ENCODE measurements around the gene UBE2L3.
"Not testable (repeated sequence)": the region's sequence is repeated elsewhere in the genome, so short reads cannot be mapped to it uniquely, and the experiment has no call there.

The UBE2L3 gene

GRCh38 chr22:21642584-21643448 is 75.3 kb downstream of the UBE2L3 start:
- DNase-seq (ENCODE audit: extremely low read depth in 1 of 2, low read depth in 1 of 2) = peak in 1 of 2 donors; percentile 47

GRCh38 chr22:21643533-21644357 is 76.2 kb downstream of the UBE2L3 start:
- no peak for DNase-seq (ENCODE audit: extremely low read depth in 1 of 2, low read depth in 1 of 2)

GRCh38 chr22:21645513-21645912 is 78.0 kb downstream of the UBE2L3 start:
- DNase-seq (ENCODE audit: extremely low read depth in 1 of 2, low read depth in 1 of 2) = not testable (repeated sequence)

- peak; percentile 49 to 50 for DNase-seq (ENCODE audit: extremely low read depth in 1 of 2, low read depth in 1 of 2)
Measured at GRCh38 chr22:21646608-21647590, 79.4 kb downstream of the UBE2L3 start.

- no peak for DNase-seq (ENCODE audit: extremely low read depth in 1 of 2, low read depth in 1 of 2)
Measured at GRCh38 chr22:21650280-21650679, 82.8 kb downstream of the UBE2L3 start.

GRCh38 chr22:21650823-21651520 is 83.5 kb downstream of the UBE2L3 start:
- DNase-seq (ENCODE audit: extremely low read depth in 1 of 2, low read depth in 1 of 2) = no peak

- DNase-seq (ENCODE audit: extremely low read depth in 1 of 2, low read depth in 1 of 2) = no peak
Measured at GRCh38 chr22:21651521-21652009, 84.1 kb downstream of the UBE2L3 start.

- DNase-seq (ENCODE audit: extremely low read depth in 1 of 2, low read depth in 1 of 2) = peak; percentile 43 to 68
Measured at GRCh38 chr22:21652010-21652546, 84.6 kb downstream of the UBE2L3 start.

GRCh38 chr22:21652547-21653545 is 85.3 kb downstream of the UBE2L3 start:
- no peak for DNase-seq (ENCODE audit: extremely low read depth in 1 of 2, low read depth in 1 of 2)

- DNase-seq (ENCODE audit: extremely low read depth in 1 of 2, low read depth in 1 of 2) = no peak
Measured at GRCh38 chr22:21657020-21657359, 89.5 kb downstream of the UBE2L3 start.

- peak in 1 of 2 donors; percentile 66 for DNase-seq (ENCODE audit: extremely low read depth in 1 of 2, low read depth in 1 of 2)
Measured at GRCh38 chr22:21657360-21658032, 90.0 kb downstream of the UBE2L3 start.

- DNase-seq (ENCODE audit: extremely low read depth in 1 of 2, low read depth in 1 of 2) = no peak
Measured at GRCh38 chr22:21659864-21660525, 92.5 kb downstream of the UBE2L3 start.

GRCh38 chr22:21660904-21661303 is 93.4 kb downstream of the UBE2L3 start:
- no peak for DNase-seq (ENCODE audit: extremely low read depth in 1 of 2, low read depth in 1 of 2)

- DNase-seq (ENCODE audit: extremely low read depth in 1 of 2, low read depth in 1 of 2) = no peak
Measured at GRCh38 chr22:21661991-21662390, 94.5 kb downstream of the UBE2L3 start.

GRCh38 chr22:21663738-21664137 is 96.2 kb downstream of the UBE2L3 start:
- no peak for DNase-seq (ENCODE audit: extremely low read depth in 1 of 2, low read depth in 1 of 2)

- no peak for DNase-seq (ENCODE audit: extremely low read depth in 1 of 2, low read depth in 1 of 2)
Measured at GRCh38 chr22:21665047-21665851, 97.7 kb downstream of the UBE2L3 start.

GRCh38 chr22:21666786-21667185 is 99.3 kb downstream of the UBE2L3 start:
- DNase-seq (ENCODE audit: extremely low read depth in 1 of 2, low read depth in 1 of 2) = no peak

All from activated CD8-positive, alpha-beta memory T cell treated with anti-CD3 and anti-CD28 coated beads for 1 hour (primary cell).